GM12801 (cell line): ENCODE results near the gene DKKL1.

Experiments used
- CTCF ChIP-seq: IDR thresholded peaks from one replicate; pipeline ENCODE4 v1.5.1; 2011; ENCODE audit warnings: control low read depth; ENCODE audit not compliant: insufficient read length; ENCODE audit errors: extremely low read depth

The DKKL1 gene

GRCh38 chr19:49363268-49364082, at the start of gene DKKL1:
TSS of gene DKKL1 (plus strand) at chr19:49363877. CDS start at chr19:49363999, 122 bp downstream.
- no peak for TF ChIP-seq CTCF

- no peak for TF ChIP-seq CTCF
Observed at GRCh38 chr19:49315111-49315510, 48.6 kb upstream of the DKKL1 start.

- TF ChIP-seq CTCF, result no peak
Observed at GRCh38 chr19:49316284-49316683, 47.4 kb upstream of the DKKL1 start.

- TF ChIP-seq CTCF, result no peak
Observed at GRCh38 chr19:49318296-49318695, 45.4 kb upstream of the DKKL1 start.

GRCh38 chr19:49324801-49325576, 38.7 kb upstream of the DKKL1 start, which contains the start of gene SLC6A16:
TSS of gene SLC6A16 (minus strand) at chr19:49325191. CDS start at chr19:49311347, 13,844 bp downstream.
- no peak for TF ChIP-seq CTCF

- TF ChIP-seq CTCF, result no peak
Observed at GRCh38 chr19:49326165-49326704, 37.4 kb upstream of the DKKL1 start.

- TF ChIP-seq CTCF, result no peak
Observed at GRCh38 chr19:49327878-49328544, 35.7 kb upstream of the DKKL1 start.
